GM20000 (cell line): ENCODE measurements around the gene SMAGP.
A peak's percentile ranks its signal among the peaks of the same experiment; 100 is the strongest.
"Not testable (repeated sequence)": the region's sequence is repeated elsewhere in the genome, so short reads cannot be mapped to it uniquely, and the experiment has no call there.

ENCODE experiments used
- DNase-seq: peaks from one replicate; pipeline ENCODE4 v3.0.0; 2012; ENCODE audit warnings: low spot score
- CTCF ChIP-seq: IDR thresholded peaks from 2 replicates; pipeline ENCODE4 v1.5.1; 2012; ENCODE audit warnings: mild to moderate bottlenecking, control low read depth; ENCODE audit errors: extremely low read depth, missing control alignments

Gene SMAGP

GRCh38 chr12:51270951-51271518, 820 bp upstream of the SMAGP start:
- TF ChIP-seq CTCF: no peak
- DNase-seq: no peak

- DNase-seq: peak; percentile 77
- TF ChIP-seq CTCF: peak; percentile 13
Measured at GRCh38 chr12:51269174-51270066, 795 bp downstream of the SMAGP start.

- DNase-seq: no peak
- TF ChIP-seq CTCF: no peak
Measured at GRCh38 chr12:51265024-51265423, 5.2 kb downstream of the SMAGP start.

- no peak for TF ChIP-seq CTCF
- DNase-seq: no peak
Measured at GRCh38 chr12:51264297-51264696, 5.9 kb downstream of the SMAGP start.

GRCh38 chr12:51263341-51263740, 6.9 kb downstream of the SMAGP start:
- no peak for DNase-seq
- no peak for TF ChIP-seq CTCF

GRCh38 chr12:51262758-51263177, 7.4 kb downstream of the SMAGP start:
- TF ChIP-seq CTCF: peak; percentile 7

GRCh38 chr12:51259600-51259999, 10.6 kb downstream of the SMAGP start:
- not testable (repeated sequence) for DNase-seq

More at GRCh38 chr12:51262758-51263177, 7.4 kb downstream of the SMAGP start:
- DNase-seq: no peak
